Mesendoderm (in vitro differentiated cells): ENCODE results near the gene RNF150.

Experiments used
- DNase-seq: peaks from one replicate; pipeline ENCODE4 v3.0.0; 2013
- H2AK5ac ChIP-seq: 2 replicates; pipeline ENCODE4 v1.6.1; 2013; ENCODE audit warnings: low read length, inconsistent platforms
- H2BK120ac ChIP-seq: 2 replicates; pipeline ENCODE4 v1.6.1; 2013; ENCODE audit warnings: low read depth, mild to moderate bottlenecking, low read length, moderate library complexity, mixed read lengths
- H2BK15ac ChIP-seq: replicated peaks from 2 replicates; pipeline ENCODE4 v1.6.1; 2013; ENCODE audit warnings: low read depth, mild to moderate bottlenecking, moderate library complexity
- H2BK5ac ChIP-seq: 2 replicates; pipeline ENCODE4 v1.6.1; 2013; ENCODE audit warnings: low read length, inconsistent platforms
- H3K18ac ChIP-seq: 2 replicates; pipeline ENCODE4 v1.6.1; 2013; ENCODE audit warnings: mild to moderate bottlenecking, low read length, mixed read lengths
- H3K23ac ChIP-seq: one replicate; pipeline ENCODE4 v1.6.1; 2013; ENCODE audit warnings: low read length
- H3K27ac ChIP-seq: 2 replicates; pipeline ENCODE4 v1.5.1; 2013; ENCODE audit warnings: low read depth, mild to moderate bottlenecking, inconsistent platforms, low read length, moderate library complexity
- H3K27me3 ChIP-seq: 2 replicates; pipeline ENCODE4 v1.6.1; 2013; ENCODE audit warnings: low read length, control low read depth, mild to moderate bottlenecking, inconsistent platforms; ENCODE audit not compliant: insufficient read depth, poor library complexity
- H3K36me3 ChIP-seq: 2 replicates; pipeline ENCODE4 v1.6.1; 2013; ENCODE audit warnings: low read length, inconsistent platforms; ENCODE audit not compliant: control insufficient read depth, insufficient read depth
- H3K4ac ChIP-seq: one replicate; pipeline ENCODE4 v1.6.1; 2013; ENCODE audit warnings: low read depth, mild to moderate bottlenecking, low read length, moderate library complexity
- H3K4me1 ChIP-seq: 2 replicates; pipeline ENCODE4 v1.6.1; 2013; ENCODE audit warnings: low read depth, low read length, inconsistent platforms; ENCODE audit not compliant: control insufficient read depth
- H3K4me2 ChIP-seq: 2 replicates; pipeline ENCODE4 v1.6.1; 2013; ENCODE audit warnings: low read length
- H3K4me3 ChIP-seq: 2 replicates; pipeline ENCODE4 v1.5.1; 2013; ENCODE audit warnings: mild to moderate bottlenecking, low read length
- H3K56ac ChIP-seq: one replicate; pipeline ENCODE4 v1.6.1; 2013; ENCODE audit warnings: low read length
- H3K79me1 ChIP-seq: 2 replicates; pipeline ENCODE4 v1.6.1; 2013; ENCODE audit warnings: low read length, inconsistent platforms
- H3K79me2 ChIP-seq: 2 replicates; pipeline ENCODE4 v1.6.1; 2013; ENCODE audit warnings: mild to moderate bottlenecking, low read length; ENCODE audit not compliant: control insufficient read depth, insufficient read depth
- H3K9ac ChIP-seq: 2 replicates; pipeline ENCODE4 v1.6.1; 2013; ENCODE audit warnings: low read length, inconsistent platforms
- H4K5ac ChIP-seq: one replicate; pipeline ENCODE4 v1.6.1; 2013; ENCODE audit warnings: low read length
- H4K8ac ChIP-seq: one replicate; pipeline ENCODE4 v1.6.1; 2013; ENCODE audit warnings: low read depth, mild to moderate bottlenecking, control low read depth, low read length, moderate library complexity
- WGBS: extraction: QIAGEN DNeasy Blood & Tissue Kit; methylation state at CpG from one replicate; pipeline ENCODE4 v1.1.7; 2013; ENCODE audit warnings: low lambda C conversion rate, missing lambda C conversion rate; ENCODE audit not compliant: insufficient coverage; ENCODE audit errors: extremely low coverage; 5-methylcytosine and 5-hydroxymethylcytosine counted together

Gene RNF150

GRCh38 chr4:140858897-140859296 lies 274.4 kb downstream of the RNF150 start:
- Histone ChIP-seq H3K18ac (peak overlapping the region; percentile 71), H2AK5ac (no peak overlapping the region), H3K27ac (peak overlapping the region; percentile 16), H2BK5ac (no peak overlapping the region), H3K79me1 (no peaks in the 10 kb centered on the region), H3K36me3 (no peaks in the 10 kb centered on the region), H4K5ac (no peak overlapping the region), H3K4me3 (no peak overlapping the region), H3K4ac (no peak overlapping the region), H3K79me2 (no peaks in the 10 kb centered on the region), H3K56ac (no peak overlapping the region), H3K23ac (no peak overlapping the region), H2BK120ac (no peak overlapping the region), H3K9ac (no peak overlapping the region), H3K4me2 (no peak overlapping the region), H4K8ac (no peak overlapping the region), H3K27me3 (no peaks in the 10 kb centered on the region), H3K4me1 (peaks cover 12% of the 10 kb centered on the region), H2BK15ac (no peak overlapping the region)
- DNase-seq, result peak; percentile 81
- WGBS, result no CpG with 5 or more reads among the region's 3 CpGs

GRCh38 chr4:140857111-140857510 lies 276.2 kb downstream of the RNF150 start:
- H3K27ac ChIP-seq, result no peak overlapping the region

GRCh38 chr4:140856621-140857062 lies 276.6 kb downstream of the RNF150 start:
- Histone ChIP-seq H3K79me2 (no peaks in the 10 kb centered on the region), H3K27me3 (no peaks in the 10 kb centered on the region), H3K36me3 (no peaks in the 10 kb centered on the region), H3K4me3 (no peak overlapping the region), H3K4ac (no peak overlapping the region), H3K27ac (no peak overlapping the region), H3K18ac (peak overlapping the region; percentile 12), H2BK120ac (no peak overlapping the region), H3K9ac (no peak overlapping the region), H3K4me1 (peaks cover 12% of the 10 kb centered on the region), H3K79me1 (no peaks in the 10 kb centered on the region), H3K4me2 (no peak overlapping the region), H2BK5ac (no peak overlapping the region), H2AK5ac (no peak overlapping the region), H4K8ac (no peak overlapping the region), H3K56ac (peak overlapping the region; percentile 57), H4K5ac (no peak overlapping the region), H3K23ac (no peak overlapping the region), H2BK15ac (no peak overlapping the region)
- peak; percentile 92 for DNase-seq
- WGBS, result no CpG with 5 or more reads among the region's 6 CpGs

More at GRCh38 chr4:140857111-140857510, 276.2 kb downstream of the RNF150 start:
- DNase-seq, result no peak
- no peak overlapping the region for H2BK120ac ChIP-seq
- H2BK5ac ChIP-seq, result no peak overlapping the region
- H3K9ac ChIP-seq, result no peak overlapping the region
- no peak overlapping the region for H3K4me2 ChIP-seq
- H3K4me1 ChIP-seq, result peaks cover 12% of the 10 kb centered on the region
- no CpG with 5 or more reads among the region's 2 CpGs for WGBS
- no peaks in the 10 kb centered on the region for H3K27me3 ChIP-seq
- no peaks in the 10 kb centered on the region for H3K79me1 ChIP-seq
- no peak overlapping the region for H3K4ac ChIP-seq
- H3K23ac ChIP-seq, result no peak overlapping the region
- H4K5ac ChIP-seq, result no peak overlapping the region
- H2AK5ac ChIP-seq, result no peak overlapping the region
- peak overlapping the region; percentile 57 for H3K56ac ChIP-seq
- no peaks in the 10 kb centered on the region for H3K79me2 ChIP-seq
- H3K36me3 ChIP-seq, result no peaks in the 10 kb centered on the region
- H4K8ac ChIP-seq, result no peak overlapping the region
- no peak overlapping the region for H2BK15ac ChIP-seq
- H3K18ac ChIP-seq, result peak overlapping the region; percentile 12
- H3K4me3 ChIP-seq, result no peak overlapping the region

- H3K27ac ChIP-seq, result no peak overlapping the region
- H3K27me3 ChIP-seq, result no peaks in the 10 kb centered on the region
- no peak overlapping the region for H2AK5ac ChIP-seq
- H3K4me1 ChIP-seq, result peaks cover 11% of the 10 kb centered on the region
- no peak overlapping the region for H3K4me3 ChIP-seq
- no peak overlapping the region for H3K18ac ChIP-seq
- H3K56ac ChIP-seq, result no peak overlapping the region
- no peak for DNase-seq
- H2BK5ac ChIP-seq, result no peak overlapping the region
- H3K36me3 ChIP-seq, result no peaks in the 10 kb centered on the region
- H3K4me2 ChIP-seq, result no peak overlapping the region
- no peak overlapping the region for H4K5ac ChIP-seq
- no peaks in the 10 kb centered on the region for H3K79me1 ChIP-seq
- H2BK120ac ChIP-seq, result no peak overlapping the region
- H2BK15ac ChIP-seq, result no peak overlapping the region
- no peak overlapping the region for H3K4ac ChIP-seq
- H3K23ac ChIP-seq, result no peak overlapping the region
- H3K79me2 ChIP-seq, result no peaks in the 10 kb centered on the region
- no CpG with 5 or more reads among the region's 2 CpGs for WGBS
- no peak overlapping the region for H3K9ac ChIP-seq
- H4K8ac ChIP-seq, result no peak overlapping the region
These were observed 279.1 kb downstream of the RNF150 start for GRCh38 chr4:140854168-140854567.

- Histone ChIP-seq H3K79me1 (no peaks in the 10 kb centered on the region), H3K9ac (no peak overlapping the region), H3K27ac (no peak overlapping the region), H3K4me3 (no peak overlapping the region), H3K79me2 (no peaks in the 10 kb centered on the region), H3K4me2 (no peak overlapping the region), H2BK5ac (no peak overlapping the region), H4K8ac (no peak overlapping the region), H3K56ac (no peak overlapping the region), H2BK15ac (no peak overlapping the region), H2AK5ac (no peak overlapping the region), H3K4ac (no peak overlapping the region), H3K23ac (no peak overlapping the region), H4K5ac (no peak overlapping the region), H3K27me3 (no peaks in the 10 kb centered on the region), H3K18ac (no peak overlapping the region), H3K36me3 (no peaks in the 10 kb centered on the region), H3K4me1 (peaks cover 6% of the 10 kb centered on the region), H2BK120ac (no peak overlapping the region)
- DNase-seq, result no peak
- WGBS, result no CpG with 5 or more reads among the region's 1 CpG
These were observed 281.5 kb downstream of the RNF150 start for GRCh38 chr4:140851804-140852203.

- peak; percentile 76 for DNase-seq
- H3K23ac ChIP-seq, result no peak overlapping the region
- no peaks in the 10 kb centered on the region for H3K4me1 ChIP-seq
- no peak overlapping the region for H3K4ac ChIP-seq
- no CpG with 5 or more reads among the region's 6 CpGs for WGBS
- no peak overlapping the region for H3K9ac ChIP-seq
- no peaks in the 10 kb centered on the region for H3K79me1 ChIP-seq
- no peaks in the 10 kb centered on the region for H3K79me2 ChIP-seq
- no peak overlapping the region for H3K4me3 ChIP-seq
- no peak overlapping the region for H4K5ac ChIP-seq
- no peak overlapping the region for H3K4me2 ChIP-seq
- H2BK15ac ChIP-seq, result no peak overlapping the region
- H3K27me3 ChIP-seq, result no peaks in the 10 kb centered on the region
- no peaks in the 10 kb centered on the region for H3K36me3 ChIP-seq
- peak overlapping the region; percentile 42 for H3K56ac ChIP-seq
- no peak overlapping the region for H2BK120ac ChIP-seq
- no peak overlapping the region for H3K18ac ChIP-seq
- no peak overlapping the region for H4K8ac ChIP-seq
- no peak overlapping the region for H2BK5ac ChIP-seq
- H3K27ac ChIP-seq, result no peak overlapping the region
- H2AK5ac ChIP-seq, result no peak overlapping the region
These were observed 282.1 kb downstream of the RNF150 start for GRCh38 chr4:140851032-140851636.
